ENCODE data around the gene HOXB4. TPM values are rescaled to one million over a fixed set of nuclear protein-coding genes. Genes with fewer than 3 reads are reported as not detected.

HOXB4 gene
- polyA plus RNA-seq, 1 experiment, result 5.8 TPM

DNA sequence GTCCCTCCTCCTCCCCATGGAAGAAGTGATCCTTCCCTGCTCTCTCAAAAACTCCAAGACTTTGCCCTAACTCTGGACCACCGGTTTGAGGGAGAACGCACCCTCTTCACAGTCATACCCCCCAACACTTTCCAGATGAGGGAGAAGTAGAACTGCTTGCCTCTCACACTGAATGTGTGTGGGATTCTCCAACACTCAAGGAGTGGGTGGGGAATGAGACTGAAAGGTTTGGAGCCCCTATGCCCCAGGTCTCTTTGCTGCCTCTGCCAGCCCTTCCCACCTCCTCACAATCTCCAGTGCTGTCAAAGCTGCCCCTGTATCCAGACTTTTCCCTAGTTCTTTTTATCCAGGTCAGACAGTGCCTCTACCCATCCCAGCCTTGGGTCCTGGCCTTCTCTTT lies 11.4 kb downstream of the HOXB4 start:
- DNase-seq (ENCODE audit: low read depth, low spot score), result no peak
- Histone ChIP-seq H3K9me3 (ENCODE audit: control insufficient read depth, insufficient read depth, low read length) (no peaks in the 10 kb centered on the region), H3K27ac (ENCODE audit: low read depth, low read length) (peak overlapping the region; percentile 83), H3K27me3 (ENCODE audit: control insufficient read depth, insufficient read depth, low read length) (no peaks in the 10 kb centered on the region), H3K4me3 (ENCODE audit: low read depth, low read length) (peak overlapping the region; percentile 20)
- TF ChIP-seq, protein P1, sequence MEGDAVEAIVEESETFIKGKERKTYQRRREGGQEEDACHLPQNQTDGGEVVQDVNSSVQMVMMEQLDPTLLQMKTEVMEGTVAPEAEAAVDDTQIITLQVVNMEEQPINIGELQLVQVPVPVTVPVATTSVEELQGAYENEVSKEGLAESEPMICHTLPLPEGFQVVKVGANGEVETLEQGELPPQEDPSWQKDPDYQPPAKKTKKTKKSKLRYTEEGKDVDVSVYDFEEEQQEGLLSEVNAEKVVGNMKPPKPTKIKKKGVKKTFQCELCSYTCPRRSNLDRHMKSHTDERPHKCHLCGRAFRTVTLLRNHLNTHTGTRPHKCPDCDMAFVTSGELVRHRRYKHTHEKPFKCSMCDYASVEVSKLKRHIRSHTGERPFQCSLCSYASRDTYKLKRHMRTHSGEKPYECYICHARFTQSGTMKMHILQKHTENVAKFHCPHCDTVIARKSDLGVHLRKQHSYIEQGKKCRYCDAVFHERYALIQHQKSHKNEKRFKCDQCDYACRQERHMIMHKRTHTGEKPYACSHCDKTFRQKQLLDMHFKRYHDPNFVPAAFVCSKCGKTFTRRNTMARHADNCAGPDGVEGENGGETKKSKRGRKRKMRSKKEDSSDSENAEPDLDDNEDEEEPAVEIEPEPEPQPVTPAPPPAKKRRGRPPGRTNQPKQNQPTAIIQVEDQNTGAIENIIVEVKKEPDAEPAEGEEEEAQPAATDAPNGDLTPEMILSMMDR (IDR thresholded peaks at IDR 0.05; ENCODE audit: low read depth, low read length), result no peak
- CTCF ChIA-PET, result interaction anchor here (0.6 to 3.3 kb wide), 4 partner anchors 80 to 433 kb away, joined by 3 to 13 read pairs (median 4); no protein-coding TSS in a partner anchor
- POLR2A ChIA-PET, result interaction anchor here (0.8 to 1.6 kb wide), 3 partner anchors 11 to 24 kb away, joined by 3 to 12 read pairs (median 3); no protein-coding TSS in a partner anchor

DNA sequence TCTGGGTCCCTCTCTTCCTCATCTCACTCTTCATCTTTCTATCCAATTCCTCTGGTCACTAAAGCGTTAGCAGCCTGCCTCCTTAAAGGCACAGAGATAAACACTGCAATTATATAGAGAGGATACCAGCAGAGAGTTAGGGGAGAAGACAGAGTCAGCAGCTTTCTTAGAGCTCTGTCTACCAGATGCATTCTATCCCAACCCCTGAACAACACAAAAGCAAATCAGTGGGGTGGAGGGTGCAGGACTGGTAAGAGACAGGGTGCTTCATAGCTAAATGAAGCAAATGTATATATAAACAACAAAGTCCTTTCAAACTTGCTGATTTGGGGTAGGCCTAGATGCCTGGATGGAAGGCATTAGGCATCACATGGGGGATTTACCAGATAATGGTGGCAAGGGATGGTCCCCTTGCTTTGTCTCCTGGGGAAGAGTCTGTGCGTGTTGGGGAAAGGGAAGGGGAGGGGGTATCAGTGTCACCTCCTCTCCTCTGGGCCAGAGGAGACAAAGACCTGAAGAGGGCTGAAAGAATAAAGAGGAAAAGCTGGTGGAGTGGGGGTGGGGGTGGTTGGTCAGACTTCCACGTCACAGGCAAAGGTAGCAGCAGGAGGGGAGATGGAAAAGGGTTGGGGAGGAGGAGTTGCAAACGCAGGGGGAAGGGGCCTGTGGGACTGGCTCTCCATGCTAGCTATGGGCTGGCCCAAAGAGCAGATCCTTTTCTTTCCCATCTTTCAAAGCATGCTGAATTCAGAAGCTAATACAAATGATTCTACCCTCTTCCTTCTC lies 12.0 kb downstream of the HOXB4 start:
- H3K27ac ChIP-seq (ENCODE audit: low read depth, low read length), result peak overlapping the region; percentile 83
- ChIA-PET CTCF (interaction anchor here (0.6 to 1.9 kb wide), 3 partner anchors 215 to 433 kb away, joined by 3 to 5 read pairs (median 5); no protein-coding TSS in a partner anchor), POLR2A (interaction anchor here (0.8 to 1.6 kb wide), 4 partner anchors 10 to 25 kb away, joined by 3 to 12 read pairs (median 4); no protein-coding TSS in a partner anchor)
- H3K27me3 ChIP-seq (ENCODE audit: control insufficient read depth, insufficient read depth, low read length), result no peaks in the 10 kb centered on the region
- H3K4me3 ChIP-seq (ENCODE audit: low read depth, low read length), result peak overlapping the region; percentile 65
- TF ChIP-seq, protein P1 (IDR thresholded peaks at IDR 0.05; ENCODE audit: low read depth, low read length), result no peak
- no peak for DNase-seq (ENCODE audit: low read depth, low spot score)
- no peaks in the 10 kb centered on the region for H3K9me3 ChIP-seq (ENCODE audit: control insufficient read depth, insufficient read depth, low read length)

DNA sequence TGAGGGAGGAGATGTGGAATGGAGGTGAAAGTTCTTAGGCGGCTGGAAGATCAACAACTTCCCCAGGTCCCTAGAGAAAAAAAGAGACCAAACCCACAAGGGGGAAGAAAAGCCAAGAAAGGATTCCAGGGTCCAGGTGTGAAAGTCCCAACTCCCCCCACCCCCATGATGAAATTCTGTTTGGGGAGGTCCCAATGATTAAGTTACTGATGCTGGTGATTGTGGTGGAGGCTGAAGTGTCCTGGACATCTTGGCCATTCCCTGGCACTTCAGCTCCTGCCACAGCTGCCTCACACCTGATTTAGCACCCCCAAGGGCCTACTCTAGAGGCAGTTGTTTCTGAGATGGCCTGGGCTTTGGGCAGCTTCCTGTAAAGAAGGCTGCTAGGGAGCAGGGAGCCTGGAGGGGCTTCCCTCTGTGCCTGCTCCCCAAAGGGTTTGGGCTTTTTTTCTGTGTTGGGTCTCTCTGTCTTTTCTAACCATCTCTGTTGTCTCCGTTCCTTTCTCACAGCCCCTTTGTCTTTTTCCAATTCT lies 13.1 kb downstream of the HOXB4 start:
- Histone ChIP-seq H3K4me3 (ENCODE audit: low read depth, low read length) (peak overlapping the region; percentile 65), H3K27me3 (ENCODE audit: control insufficient read depth, insufficient read depth, low read length) (no peaks in the 10 kb centered on the region), H3K27ac (ENCODE audit: low read depth, low read length) (peak overlapping the region; percentile 83), H3K9me3 (ENCODE audit: control insufficient read depth, insufficient read depth, low read length) (no peaks in the 10 kb centered on the region)
- ChIA-PET CTCF (interaction anchor here (1.8 kb wide), 1 partner anchor 214 kb away, joined by 5 read pairs; no protein-coding TSS in a partner anchor), POLR2A (interaction anchor here (1.1 kb wide), 1 partner anchor 14 kb away, joined by 3 read pairs; no protein-coding TSS in a partner anchor)
- DNase-seq (ENCODE audit: low read depth, low spot score), result no peak
- TF ChIP-seq, protein P1 (IDR thresholded peaks at IDR 0.05; ENCODE audit: low read depth, low read length), result no peak

DNA sequence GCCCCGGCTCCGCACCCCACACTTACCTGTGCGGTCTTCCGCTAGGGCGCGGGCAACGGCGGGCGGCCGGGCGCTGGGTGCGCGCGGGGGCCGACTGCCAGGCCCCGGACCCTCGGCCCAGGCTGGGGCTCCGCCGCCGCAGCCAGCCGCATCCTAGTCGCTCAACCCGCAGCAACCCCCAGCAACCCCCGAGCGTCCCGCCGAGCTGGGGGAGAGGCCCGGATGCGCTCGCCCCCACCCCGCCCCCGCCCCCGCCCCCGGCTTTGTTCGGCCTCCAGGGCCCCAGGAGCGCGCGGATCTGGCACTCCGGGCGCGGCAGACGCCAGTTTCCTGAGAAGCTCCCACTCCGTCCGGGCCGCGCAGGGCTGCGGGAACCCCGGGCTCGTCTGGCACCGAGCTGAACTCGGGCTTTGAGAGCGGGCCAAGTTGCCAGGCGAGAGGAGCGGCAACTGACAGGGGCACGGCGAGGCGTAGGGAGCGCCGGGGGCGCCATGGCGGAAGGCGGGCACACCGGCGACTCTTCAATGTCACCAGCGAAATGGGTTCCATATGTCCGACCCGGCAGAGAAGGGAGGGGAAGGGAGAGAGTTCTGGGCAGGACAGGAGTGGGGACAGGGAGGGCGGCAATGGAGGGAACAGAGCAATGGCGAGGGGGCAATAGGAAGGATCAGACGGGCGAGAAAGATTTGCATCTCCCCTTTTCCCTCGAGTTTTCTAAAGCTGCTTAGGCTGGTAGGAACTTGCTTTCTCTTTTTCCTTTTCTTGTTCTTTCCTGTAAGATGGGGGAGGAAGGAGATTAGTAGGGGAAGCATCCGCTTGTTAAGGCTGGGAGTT lies 13.7 kb downstream of the HOXB4 start:
- no peak for DNase-seq (ENCODE audit: low read depth, low spot score)

More for the DNA sequence above, 13.7 kb downstream of the HOXB4 start:
- TF ChIP-seq, protein P1 (IDR thresholded peaks at IDR 0.05; ENCODE audit: low read depth, low read length), result no peak
- POLR2A ChIA-PET, result interaction anchor here (1.1 to 1.4 kb wide), 2 partner anchors 14 to 54 kb away, joined by 3 to 7 read pairs; no protein-coding TSS in a partner anchor
- Histone ChIP-seq H3K27me3 (ENCODE audit: control insufficient read depth, insufficient read depth, low read length) (no peaks in the 10 kb centered on the region), H3K9me3 (ENCODE audit: control insufficient read depth, insufficient read depth, low read length) (no peaks in the 10 kb centered on the region), H3K4me3 (ENCODE audit: low read depth, low read length) (peak overlapping the region; percentile 65), H3K27ac (ENCODE audit: low read depth, low read length) (peak overlapping the region; percentile 83)
- CTCF ChIA-PET, result interaction anchor here (1.8 kb wide), 1 partner anchor 213 kb away, joined by 5 read pairs; no protein-coding TSS in a partner anchor
